ENCODE results near the gene RERE.

The RERE gene

GRCh38 chr1:8642114-8642513, 175.3 kb downstream of the RERE start:
- TF ChIP-seq EP300 (IDR thresholded peaks at IDR 0.05; ENCODE audit: borderline replicate concordance) (no peak), FOXM1 (IDR thresholded peaks at IDR 0.05; ENCODE audit: borderline replicate concordance, low read depth) (no peak), TCF12 (IDR thresholded peaks at IDR 0.05; ENCODE audit: low read depth) (no peak), CEBPB (IDR thresholded peaks at IDR 0.05) (no peak), YY1 (IDR thresholded peaks at IDR 0.05; ENCODE audit: low read depth) (no peak), CREB1 (IDR thresholded peaks at IDR 0.05; ENCODE audit: low read depth) (no peak), TAF1 (IDR thresholded peaks at IDR 0.05; ENCODE audit: low read depth) (no peak), TEAD4 (IDR thresholded peaks at IDR 0.05) (no peak), ZBTB7A (IDR thresholded peaks at IDR 0.05; ENCODE audit: low read depth) (no peak), EGR1 (IDR thresholded peaks at IDR 0.05) (no peak), REST (IDR thresholded peaks at IDR 0.05; ENCODE audit: low read depth) (no peak)

GRCh38 chr1:8641377-8641997, 176.0 kb downstream of the RERE start:
- TF ChIP-seq CEBPB (IDR thresholded peaks at IDR 0.05) (no peak), ZBTB7A (IDR thresholded peaks at IDR 0.05; ENCODE audit: low read depth) (no peak), TAF1 (IDR thresholded peaks at IDR 0.05; ENCODE audit: low read depth) (no peak), EP300 (IDR thresholded peaks at IDR 0.05; ENCODE audit: borderline replicate concordance) (no peak), REST (IDR thresholded peaks at IDR 0.05; ENCODE audit: low read depth) (no peak), CREB1 (IDR thresholded peaks at IDR 0.05; ENCODE audit: low read depth) (no peak), TEAD4 (IDR thresholded peaks at IDR 0.05) (no peak), RAD21 (IDR thresholded peaks at IDR 0.05; ENCODE audit: low read depth) (no peak), NFIC (IDR thresholded peaks at IDR 0.05) (no peak), FOXM1 (IDR thresholded peaks at IDR 0.05; ENCODE audit: borderline replicate concordance, low read depth) (no peak)

DNA sequence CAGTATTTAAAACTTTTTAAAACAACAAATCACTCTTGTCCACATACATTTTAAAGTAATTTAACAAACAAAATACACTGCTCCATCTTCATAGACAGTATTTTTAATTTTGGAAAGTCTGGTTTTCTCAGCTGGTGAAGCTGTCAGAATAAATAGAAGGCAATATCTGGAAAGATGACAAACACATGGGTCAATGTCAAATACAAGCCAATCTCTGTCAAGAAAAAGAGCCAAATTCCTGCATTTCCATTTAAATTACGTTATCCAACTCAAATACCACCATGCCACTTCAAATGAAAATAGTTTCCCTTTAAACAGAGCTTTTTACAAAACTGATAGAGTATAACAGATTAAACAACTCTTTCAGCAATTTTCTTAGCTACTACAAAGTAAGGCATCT, 176.5 kb downstream of the RERE start:
- TF ChIP-seq NFIC (IDR thresholded peaks at IDR 0.05) (no peak), YY1 (IDR thresholded peaks at IDR 0.05; ENCODE audit: low read depth) (no peak)

GRCh38 chr1:8639148-8639547, 178.3 kb downstream of the RERE start:
- no peak for TF ChIP-seq NFIC (IDR thresholded peaks at IDR 0.05)
- no peak for TF ChIP-seq TEAD4 (IDR thresholded peaks at IDR 0.05)
- no peak for TF ChIP-seq TCF12 (IDR thresholded peaks at IDR 0.05; ENCODE audit: low read depth)
- no peak for TF ChIP-seq REST (IDR thresholded peaks at IDR 0.05; ENCODE audit: low read depth)
- TF ChIP-seq YY1 (IDR thresholded peaks at IDR 0.05; ENCODE audit: low read depth), result no peak
- TF ChIP-seq RAD21 (IDR thresholded peaks at IDR 0.05; ENCODE audit: low read depth), result no peak
- TF ChIP-seq MAX (IDR thresholded peaks at IDR 0.05), result no peak
- no peak for TF ChIP-seq CREB1 (IDR thresholded peaks at IDR 0.05; ENCODE audit: low read depth)
- no peak for TF ChIP-seq USF1 (IDR thresholded peaks at IDR 0.05)
- TF ChIP-seq TAF1 (IDR thresholded peaks at IDR 0.05; ENCODE audit: low read depth), result no peak
- TF ChIP-seq FOXM1 (IDR thresholded peaks at IDR 0.05; ENCODE audit: borderline replicate concordance, low read depth), result no peak
- no peak for TF ChIP-seq CEBPB (IDR thresholded peaks at IDR 0.05)
- TF ChIP-seq ZBTB7A (IDR thresholded peaks at IDR 0.05; ENCODE audit: low read depth), result no peak
- no peak for TF ChIP-seq EP300 (IDR thresholded peaks at IDR 0.05; ENCODE audit: borderline replicate concordance)
- TF ChIP-seq EGR1 (IDR thresholded peaks at IDR 0.05), result no peak

GRCh38 chr1:8633741-8634501, 183.5 kb downstream of the RERE start:
- TF ChIP-seq FOXM1 (IDR thresholded peaks at IDR 0.05; ENCODE audit: borderline replicate concordance, low read depth), result no peak
- no peak for TF ChIP-seq YY1 (IDR thresholded peaks at IDR 0.05; ENCODE audit: low read depth)
- no peak for TF ChIP-seq TEAD4 (IDR thresholded peaks at IDR 0.05)
- no peak for TF ChIP-seq MAX (IDR thresholded peaks at IDR 0.05)
- TF ChIP-seq EGR1 (IDR thresholded peaks at IDR 0.05), result no peak
- no peak for TF ChIP-seq TCF12 (IDR thresholded peaks at IDR 0.05; ENCODE audit: low read depth)
- no peak for TF ChIP-seq REST (IDR thresholded peaks at IDR 0.05; ENCODE audit: low read depth)
- TF ChIP-seq ZBTB7A (IDR thresholded peaks at IDR 0.05; ENCODE audit: low read depth), result no peak
- TF ChIP-seq CEBPB (IDR thresholded peaks at IDR 0.05), result no peak
- TF ChIP-seq EP300 (IDR thresholded peaks at IDR 0.05; ENCODE audit: borderline replicate concordance), result no peak
- no peak for TF ChIP-seq TAF1 (IDR thresholded peaks at IDR 0.05; ENCODE audit: low read depth)
- no peak for TF ChIP-seq CREB1 (IDR thresholded peaks at IDR 0.05; ENCODE audit: low read depth)
- TF ChIP-seq USF1 (IDR thresholded peaks at IDR 0.05), result no peak
- no peak for TF ChIP-seq NFIC (IDR thresholded peaks at IDR 0.05)
- TF ChIP-seq RAD21 (IDR thresholded peaks at IDR 0.05; ENCODE audit: low read depth), result no peak

Measured in Ishikawa (cell line).